ENCODE measurements around the gene PDE3B.
"Not testable (repeated sequence)": the region's sequence is repeated elsewhere in the genome, so short reads cannot be mapped to it uniquely, and the experiment has no call there.

The PDE3B gene

DNA sequence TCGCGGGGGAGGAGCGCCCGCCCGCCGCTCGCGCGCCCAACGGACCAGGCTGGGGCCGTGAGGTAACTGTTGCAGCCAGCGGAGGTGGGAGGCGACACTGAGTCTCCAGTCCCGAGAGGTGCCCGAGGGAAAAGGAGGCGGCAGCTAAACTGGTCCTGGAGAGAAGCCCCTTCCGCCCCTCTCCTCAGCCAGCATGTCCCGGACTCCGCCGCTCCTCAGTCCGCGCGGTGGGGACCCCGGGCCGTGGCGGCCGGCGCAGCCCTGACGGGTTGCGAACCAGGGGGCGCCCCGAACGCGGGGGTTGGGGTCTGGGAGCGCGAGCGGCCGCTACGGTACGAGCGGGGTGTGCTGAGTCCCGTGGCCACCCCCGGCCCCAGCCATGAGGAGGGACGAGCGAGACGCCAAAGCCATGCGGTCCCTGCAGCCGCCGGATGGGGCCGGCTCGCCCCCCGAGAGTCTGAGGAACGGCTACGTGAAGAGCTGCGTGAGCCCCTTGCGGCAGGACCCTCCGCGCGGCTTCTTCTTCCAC is at the start of gene PDE3B:
Gene PDE3B (plus strand): TSS at position 108 of the 529 bp plus-strand sequence. CDS start 272 bp downstream, at position 380.
- peak in 43 of 56 donors; percentile 4 to 70 (median 45) for DNase-seq

DNA sequence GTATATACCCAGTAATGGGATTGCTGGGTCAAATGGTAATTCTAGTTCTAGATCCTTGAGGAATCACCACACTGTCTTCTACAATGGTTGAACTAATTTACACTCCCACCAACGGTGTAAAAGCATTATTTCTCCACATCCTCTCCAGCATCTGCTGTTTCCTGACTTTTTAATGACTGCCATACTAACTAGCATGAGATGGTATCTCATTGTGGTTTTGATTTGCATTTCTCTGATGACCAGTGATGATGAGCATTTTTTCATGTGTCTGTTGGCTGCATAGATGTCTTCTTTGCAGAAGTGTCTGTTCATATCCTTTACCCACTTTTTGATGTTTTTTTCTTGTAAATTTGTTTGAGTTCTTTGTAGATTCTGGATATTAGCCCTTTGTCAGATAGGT is 48.3 kb upstream of the PDE3B start:
- not testable (repeated sequence) for DNase-seq

DNA sequence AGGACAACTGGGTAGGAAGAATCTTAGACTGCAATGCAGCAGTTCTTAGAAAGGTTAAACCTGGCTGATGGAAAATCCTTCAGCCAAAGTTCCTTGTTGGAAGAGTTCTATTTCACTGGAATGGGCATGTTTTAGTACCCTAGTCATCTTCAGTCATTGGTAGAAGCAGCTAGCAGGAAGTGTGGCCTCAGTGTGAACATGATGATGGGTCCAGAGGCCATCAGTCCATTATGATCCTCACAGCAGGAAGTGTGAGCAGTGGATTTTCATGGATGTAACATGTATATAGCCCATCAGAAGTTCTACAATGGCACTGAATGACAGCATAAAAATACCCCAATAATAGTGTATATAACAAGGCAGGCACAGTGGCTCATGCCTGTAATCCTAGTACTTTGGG is 35.9 kb upstream of the PDE3B start:
- no peak for DNase-seq

DNA sequence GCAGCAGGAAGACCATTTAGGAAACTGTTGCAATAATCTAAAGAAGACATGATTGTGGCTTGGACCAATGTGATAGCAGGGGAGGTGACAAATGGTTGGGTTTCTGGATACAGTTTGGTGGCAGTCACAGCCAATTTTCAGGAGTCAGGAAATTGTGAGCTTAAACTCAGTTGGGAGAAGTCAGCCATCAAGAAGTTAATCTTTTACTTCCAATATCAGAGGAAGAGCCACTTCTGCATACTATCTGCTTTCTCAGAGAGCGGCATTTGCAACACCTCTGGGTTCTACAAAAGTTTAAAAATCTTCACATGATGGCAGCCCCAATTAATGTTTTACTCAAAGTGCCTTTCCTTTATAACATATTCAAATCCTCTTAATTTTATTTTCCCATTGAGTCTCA is 33.7 kb upstream of the PDE3B start:
- DNase-seq, result no peak

DNA sequence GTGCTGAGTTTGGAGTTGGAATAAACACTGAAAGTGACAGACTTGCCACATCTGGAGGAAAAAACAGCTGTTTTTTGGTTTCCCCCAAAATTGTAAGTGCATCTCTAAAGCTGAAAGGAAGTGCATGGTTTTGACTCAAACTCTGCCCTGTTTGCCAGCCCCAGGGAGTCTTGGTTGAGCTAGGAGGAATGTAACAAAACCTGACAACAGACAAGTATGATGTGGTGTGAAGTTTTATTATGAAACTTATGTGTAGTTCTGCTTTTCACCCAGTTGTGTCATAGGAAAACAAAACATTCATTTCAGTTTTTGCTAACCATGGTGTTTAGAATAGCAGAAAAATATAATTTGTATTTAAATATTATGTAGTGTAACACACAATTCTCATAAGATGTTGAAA is 31.7 kb upstream of the PDE3B start:
- DNase-seq, result no peak

DNA sequence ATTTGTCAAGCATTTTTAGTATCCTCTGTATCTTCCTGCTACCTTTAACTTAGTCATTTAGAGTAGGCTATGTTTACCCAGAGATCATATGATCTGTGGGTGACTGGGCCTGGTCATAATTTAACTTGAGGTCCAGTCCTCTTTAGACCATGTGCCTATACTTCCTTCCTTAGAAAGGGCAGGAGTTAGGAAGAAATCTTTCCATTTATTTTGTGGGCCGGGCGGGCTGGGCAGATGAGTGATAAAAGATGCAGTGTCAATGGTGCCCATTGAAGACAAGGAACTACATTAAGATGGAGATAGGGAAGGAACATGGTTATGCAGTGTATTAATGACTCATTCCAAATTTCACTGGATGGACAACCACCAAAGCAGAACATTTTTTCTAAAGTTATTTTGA is 30.9 kb upstream of the PDE3B start:
- DNase-seq, result no peak

DNA sequence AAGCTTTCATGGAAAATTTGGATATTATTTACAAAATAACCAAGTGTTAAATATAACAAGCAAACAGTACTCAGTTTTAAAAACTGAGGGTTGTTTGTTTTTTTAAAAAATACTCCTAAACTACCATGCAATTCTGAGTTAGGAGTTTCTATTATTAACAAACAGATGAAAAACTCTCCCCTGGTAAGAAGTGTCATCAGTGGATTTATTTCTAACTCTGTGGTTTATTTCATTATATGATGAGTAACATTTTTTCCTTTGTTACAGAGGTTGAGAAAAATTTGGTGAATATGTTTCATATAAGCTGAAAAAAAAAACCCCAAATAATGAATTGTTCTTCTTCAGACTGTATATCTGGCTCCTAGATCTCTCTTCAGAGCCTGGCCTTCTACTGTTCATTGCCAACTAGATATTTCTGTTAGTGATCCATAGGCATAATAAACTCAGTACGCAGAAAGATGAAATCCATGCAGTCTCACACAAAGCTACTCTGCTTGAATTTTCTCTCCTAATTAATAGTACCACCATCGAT is 29.4 kb upstream of the PDE3B start:
- DNase-seq, result no peak

DNA sequence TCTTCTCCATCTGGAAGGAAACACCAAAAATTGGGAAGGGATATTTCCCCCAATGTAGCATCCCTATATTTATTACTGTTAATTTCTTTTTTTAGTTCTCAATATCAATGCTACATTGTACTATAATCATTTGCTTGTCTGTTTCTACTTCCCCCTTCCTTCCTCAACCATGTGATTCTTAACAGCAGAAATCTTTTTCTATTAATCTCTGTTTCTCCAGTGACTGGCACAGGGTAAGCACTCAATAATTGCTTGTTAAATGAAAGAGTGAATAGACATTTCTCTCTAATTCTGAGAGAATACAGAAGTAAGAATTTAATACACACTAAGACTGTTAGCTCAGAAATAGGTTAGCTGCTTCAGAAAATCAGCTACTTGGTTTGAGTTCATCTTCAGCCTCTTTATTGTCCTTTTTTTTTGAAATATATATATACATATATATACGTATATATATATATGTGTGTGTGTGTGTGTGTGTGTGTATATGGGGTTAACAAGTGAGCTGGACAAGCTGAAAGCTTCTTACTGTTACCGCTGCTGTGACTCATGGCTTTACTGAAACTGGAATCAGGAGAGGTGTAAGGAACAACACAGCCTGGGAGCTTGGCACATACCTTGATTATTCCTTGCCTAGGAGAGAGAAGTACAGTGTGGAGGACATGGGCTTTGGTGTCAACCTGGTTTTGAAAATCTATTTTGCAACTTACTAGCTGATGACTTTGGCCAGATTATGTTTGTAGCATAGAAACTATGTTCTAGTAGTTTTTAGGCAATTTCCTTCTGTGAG is 26.2 kb upstream of the PDE3B start:
- no peak for DNase-seq

DNA sequence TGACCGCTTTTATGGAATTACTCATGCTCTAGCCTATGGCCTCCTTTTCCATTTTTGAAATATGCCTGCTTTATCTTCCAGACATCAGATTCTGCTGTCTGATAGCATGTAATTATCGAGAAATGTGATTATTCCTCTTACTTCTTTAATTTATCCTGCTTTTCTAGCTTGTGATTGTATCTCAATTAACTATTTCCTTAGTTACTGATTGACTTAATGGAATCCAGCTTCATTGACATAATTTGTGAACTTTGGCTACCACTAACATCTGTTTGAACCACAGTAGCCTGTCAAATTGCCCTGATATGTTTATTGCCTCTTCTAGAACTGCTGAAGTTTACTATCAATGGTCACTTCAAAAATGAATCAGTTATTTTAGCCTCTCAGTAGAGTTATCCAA is 25.5 kb upstream of the PDE3B start:
- DNase-seq, result no peak

DNA sequence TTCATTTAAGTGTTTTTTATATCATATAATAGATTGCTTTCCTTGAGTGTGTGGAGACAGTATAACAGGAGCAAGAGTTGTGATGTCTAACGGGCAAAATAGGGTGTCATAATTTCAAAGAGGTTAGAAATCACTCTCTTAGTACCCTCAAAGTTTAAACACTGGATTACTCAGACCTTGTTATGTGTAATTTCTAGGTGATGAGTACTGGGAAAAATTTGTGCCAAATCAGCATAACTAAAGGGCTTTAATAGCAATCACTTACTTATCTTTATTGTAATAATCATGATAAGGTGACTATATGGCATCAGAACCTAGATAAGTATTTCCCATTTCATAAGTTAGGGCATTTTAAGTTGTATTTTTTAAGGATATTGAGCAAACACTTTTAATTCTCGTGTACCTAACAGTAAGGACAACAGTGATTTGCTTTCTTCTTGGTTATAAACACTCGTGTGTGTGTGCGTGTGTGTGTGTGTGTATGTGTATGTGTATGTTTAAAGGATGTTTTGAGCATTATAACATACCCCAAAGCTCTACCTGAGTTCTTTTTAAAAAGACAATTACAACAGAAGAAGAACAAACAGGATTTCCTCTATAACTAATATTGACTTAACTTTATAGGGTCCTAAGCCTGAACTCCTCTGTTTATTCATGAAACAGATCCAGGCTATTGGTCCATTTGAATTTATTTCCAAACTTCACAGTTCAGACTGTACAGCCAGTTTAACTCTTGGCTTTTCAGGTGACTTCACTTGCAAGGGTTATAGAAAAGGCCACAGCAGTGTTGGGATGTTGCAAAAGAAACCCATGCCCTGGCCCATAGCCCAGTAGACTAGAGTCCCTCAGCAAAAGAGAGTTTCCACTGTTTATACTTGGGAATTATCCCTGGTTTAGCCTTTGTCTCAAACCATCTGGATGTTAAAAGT is 23.7 kb upstream of the PDE3B start:
- DNase-seq, result no peak

DNA sequence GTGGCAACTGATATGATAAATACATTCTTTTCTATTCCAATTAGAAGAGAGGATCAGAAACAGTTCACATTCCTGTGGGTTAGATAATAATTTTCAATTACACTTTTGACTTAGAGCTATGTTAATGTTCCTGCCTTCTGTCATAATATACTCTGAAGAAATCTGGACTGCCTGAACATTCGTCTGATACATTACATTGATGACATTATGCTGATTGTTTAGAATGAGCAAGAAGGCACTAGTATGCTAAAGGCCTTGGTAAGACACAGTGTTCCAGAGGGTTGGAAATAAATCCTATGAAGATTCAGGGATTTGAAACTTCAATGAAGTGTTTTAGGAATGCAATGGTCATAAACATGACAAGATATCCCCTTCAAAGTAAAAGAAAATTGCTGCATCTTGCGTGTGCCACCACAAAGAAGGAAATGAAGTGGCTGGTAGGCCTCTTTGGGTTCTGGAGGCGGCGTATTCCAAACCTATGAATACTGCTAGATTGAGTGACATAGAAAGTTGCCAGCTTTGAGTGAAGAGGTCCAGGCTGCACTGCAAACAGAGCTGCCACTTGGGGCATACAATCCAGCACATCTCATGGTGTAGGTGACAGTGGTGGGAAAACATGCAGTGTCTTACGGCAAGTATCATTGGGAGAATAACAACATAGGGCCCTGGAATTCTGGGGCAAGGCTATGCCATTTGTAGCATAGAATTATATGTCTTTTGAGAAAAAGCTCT is 21.2 kb upstream of the PDE3B start:
- DNase-seq, result no peak

DNA sequence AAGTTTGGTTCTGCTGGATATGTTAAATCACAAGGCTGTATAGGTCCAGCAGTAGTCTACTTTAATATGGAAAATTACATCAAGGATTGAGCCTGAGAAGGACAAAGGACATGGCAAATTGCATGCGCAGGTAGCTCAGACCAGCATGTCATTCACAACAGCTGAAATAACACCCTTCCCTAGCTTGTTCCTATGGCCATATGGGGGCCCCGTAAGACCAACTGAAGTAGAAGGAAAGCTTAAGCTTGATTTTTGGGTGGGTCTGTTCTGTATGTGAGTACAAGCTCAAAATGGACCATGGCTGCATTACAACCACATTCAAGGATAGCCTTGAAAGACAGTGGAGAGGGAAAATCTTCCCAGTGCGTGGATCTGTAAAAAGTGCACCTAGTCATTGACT is 20.6 kb upstream of the PDE3B start:
- DNase-seq, result no peak

DNA sequence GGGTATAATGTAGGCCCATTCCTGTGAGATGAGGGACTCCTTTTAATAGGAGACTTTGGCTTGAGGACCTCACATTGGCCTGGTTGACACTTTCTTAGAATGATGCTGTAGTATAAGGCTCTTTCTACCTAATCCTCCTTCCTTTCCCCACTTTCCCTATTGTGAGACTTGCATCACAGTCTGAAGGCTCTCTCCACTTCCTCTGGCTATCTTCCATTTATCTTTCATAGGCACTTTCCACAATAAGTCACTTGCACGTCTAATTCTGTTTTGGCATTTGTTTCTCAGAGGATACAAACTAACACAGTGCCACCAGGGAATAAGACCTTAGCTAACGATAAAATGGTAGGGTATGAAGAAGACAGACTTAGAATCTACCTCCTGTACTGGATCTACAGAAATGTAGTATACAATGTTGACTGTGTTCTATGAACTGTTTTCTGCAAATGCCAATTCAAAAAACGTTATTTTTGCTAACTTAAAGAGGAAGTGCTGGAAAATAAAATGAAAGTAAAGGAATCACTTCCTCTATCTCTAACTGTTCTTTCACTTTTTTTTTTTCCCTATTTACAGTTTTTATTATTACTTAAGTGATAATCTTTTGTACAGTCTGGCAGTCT is 17.9 kb upstream of the PDE3B start:
- DNase-seq, result no peak

DNA sequence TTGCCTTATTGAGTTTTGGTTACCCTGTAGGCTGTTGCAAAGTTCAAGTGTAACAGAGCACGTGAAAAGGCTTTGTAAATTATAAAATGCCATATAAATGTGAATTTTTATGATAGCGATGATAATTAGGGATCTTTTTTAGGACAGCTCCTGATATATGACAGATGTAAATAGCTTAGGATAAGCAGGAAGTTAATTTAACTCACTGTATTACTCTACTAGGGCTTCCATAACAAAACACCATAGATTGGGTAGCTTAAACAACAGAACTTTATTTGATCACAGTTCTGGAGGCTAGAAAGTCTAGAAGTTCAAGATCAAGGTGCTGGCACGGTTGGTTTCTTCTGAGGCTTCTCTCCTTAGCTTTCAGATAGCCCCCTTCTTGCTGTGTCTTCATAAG is 17.0 kb upstream of the PDE3B start:
- DNase-seq, result no peak

DNA sequence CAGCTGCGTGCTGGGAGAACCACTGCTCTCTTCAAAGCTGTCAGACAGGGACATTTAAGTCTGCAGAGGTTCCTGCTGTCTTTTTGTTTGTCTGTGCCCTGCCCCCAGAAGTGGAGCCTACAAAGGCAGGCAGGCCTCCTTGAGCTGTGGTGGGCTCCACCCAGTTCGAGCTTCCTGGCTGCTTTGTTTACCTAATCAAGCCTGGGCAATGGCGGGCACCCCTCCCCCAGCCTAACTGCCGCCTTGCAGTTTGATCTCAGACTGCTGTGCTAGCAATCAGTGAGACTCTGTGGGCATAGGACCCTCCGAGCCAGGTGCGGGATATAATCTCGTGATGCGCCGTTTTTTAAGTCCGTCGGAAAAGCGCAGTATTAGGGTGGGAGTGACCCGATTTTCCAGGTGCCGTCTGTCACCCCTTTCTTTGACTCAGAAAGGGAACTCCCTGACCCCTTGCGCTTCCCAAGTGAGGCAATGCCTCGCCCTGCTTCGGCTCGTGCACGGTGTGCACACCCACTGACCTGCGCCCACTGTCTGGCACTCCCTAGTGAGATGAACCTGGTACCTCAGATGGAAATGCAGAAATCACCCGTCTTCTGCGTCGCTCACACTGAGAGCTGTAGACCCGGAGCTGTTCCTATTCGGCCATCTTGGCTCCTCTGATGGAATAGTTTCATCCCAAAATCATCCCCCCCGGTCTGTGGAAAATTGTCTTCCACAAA is 9.9 kb upstream of the PDE3B start:
- DNase-seq, result not testable (repeated sequence)

DNA sequence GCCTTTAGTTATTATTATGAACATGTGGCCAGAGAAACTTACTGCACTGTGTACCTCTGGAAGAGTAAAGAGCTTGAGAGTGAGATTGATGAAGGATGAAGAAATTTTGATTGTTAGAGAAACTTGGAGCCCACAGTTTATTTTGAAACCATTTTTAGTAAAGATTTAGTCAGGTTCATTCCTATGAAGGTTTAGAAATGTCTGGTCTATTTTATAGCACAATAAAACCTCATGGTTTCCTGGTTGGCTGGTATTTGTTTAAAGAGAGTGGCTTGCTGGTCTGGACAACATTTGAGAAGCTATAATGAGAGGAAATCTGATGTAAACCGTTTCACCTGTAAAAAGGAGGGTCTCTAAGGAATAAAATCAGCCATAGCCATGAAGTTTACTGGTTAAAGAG is 8.8 kb upstream of the PDE3B start:
- no peak for DNase-seq

DNA sequence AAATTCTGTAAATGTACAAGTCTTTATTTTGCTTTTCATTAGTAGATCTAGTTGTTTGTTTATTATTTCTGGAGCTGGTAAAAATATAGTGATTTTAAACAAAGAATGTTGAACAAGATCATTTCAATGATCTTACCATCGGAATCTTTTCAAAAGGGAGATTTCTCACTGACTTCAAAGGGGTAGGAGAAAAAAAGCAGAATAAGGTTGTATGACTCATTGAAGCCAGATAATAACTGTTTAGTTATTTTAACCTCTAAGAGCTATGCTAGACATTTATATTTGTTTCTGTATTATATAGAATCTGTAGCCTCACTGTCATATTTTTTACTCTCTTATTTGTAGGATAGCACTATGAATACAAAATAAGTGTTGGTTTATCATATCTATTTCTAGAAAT is 8.1 kb upstream of the PDE3B start:
- no peak for DNase-seq

DNA sequence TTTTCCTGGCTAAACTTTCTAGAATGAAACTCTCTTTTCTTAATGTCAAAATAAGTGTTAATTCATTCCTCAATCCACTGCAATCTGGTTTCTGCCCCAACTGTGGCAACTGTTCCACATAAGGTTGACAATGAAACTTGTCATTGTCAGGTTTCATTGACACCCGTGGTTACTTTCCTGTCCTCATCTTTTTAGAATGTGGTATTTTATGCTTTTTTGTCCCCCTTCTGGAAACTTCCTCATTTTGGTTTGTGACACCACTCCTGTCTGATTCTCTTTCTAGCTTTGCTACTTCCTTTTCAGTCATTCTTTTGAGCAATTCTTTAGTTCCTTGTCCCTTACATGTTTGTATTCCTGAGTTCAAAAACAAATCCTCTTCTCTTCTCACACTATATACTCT is 7.5 kb upstream of the PDE3B start:
- DNase-seq, result no peak

DNA sequence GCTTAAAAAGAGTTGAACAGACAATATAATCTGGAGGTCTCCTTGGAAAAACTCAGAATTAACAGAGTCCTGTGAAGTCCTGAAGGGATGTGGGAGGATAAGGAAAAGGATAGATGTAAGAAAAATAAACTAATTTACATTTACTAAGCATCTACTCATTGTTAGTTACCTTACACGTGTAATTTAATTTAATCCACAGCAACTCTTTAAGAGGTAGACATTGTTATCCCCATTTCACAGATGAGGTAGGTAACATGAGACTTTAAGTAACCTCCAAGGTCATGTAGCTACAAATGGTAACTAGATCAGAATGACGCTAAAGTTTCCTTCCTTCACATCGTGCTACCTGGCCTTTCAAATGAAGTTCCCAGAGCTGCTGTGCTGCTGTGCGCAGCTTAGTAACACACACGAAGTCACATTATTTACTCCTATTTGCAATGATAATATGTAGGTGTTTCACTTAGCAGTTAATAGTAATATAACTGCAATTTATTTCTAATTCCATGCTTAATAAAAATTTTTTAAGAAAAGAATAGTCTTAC is 5.7 kb upstream of the PDE3B start:
- DNase-seq, result no peak

DNA sequence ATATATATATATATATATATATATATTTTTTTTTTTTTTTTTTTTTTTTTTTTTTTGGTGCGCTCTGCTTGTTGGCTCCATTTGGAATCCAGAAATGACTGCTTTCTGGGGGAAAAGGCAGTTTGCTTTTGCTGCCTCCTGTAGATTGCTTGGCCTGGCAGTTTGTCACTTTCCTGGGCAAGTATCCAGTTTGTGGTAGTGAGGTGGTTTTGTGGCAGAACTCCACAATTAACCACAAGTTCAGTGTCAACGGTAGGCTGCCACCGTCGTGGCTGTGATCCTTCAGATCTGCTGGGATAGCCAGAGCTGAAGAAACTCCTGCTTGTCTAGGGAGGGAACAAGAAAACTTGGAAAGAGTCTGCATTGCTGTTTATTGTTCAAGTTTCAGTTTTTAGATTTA is 5.0 kb upstream of the PDE3B start:
- DNase-seq, result no peak

All from amygdala (tissue), 56 donors.